H1 (cell line): Measurements from ENCODE around the gene SMYD3. TPM values are rescaled to one million over a fixed set of nuclear protein-coding genes. Genes with fewer than 3 reads are reported as not detected.

Experiments used
- CEBPB ChIP-seq: IDR thresholded peaks from 2 replicates; pipeline ENCODE4 v1.6.1; 2012; ENCODE audit warnings: low read depth, low read length
- CREB1 ChIP-seq: IDR thresholded peaks from 2 replicates; pipeline ENCODE4 v1.6.1; 2012; ENCODE audit warnings: inconsistent platforms
- JUN ChIP-seq: IDR thresholded peaks from 2 replicates; pipeline ENCODE4 v1.6.1; 2011; ENCODE audit warnings: low read depth, mild to moderate bottlenecking, improper control_type of control experiment, low read length
- RXRA ChIP-seq: IDR thresholded peaks from 2 replicates; pipeline ENCODE4 v1.6.1; 2011; ENCODE audit warnings: low read depth, mild to moderate bottlenecking, low read length, moderate library complexity; ENCODE audit not compliant: insufficient read depth
- SAP30 ChIP-seq: fragments of 300-600 bp; sonication (generic); IDR thresholded peaks from 2 replicates; pipeline ENCODE4 v1.7.1; 2012; ENCODE audit warnings: low read length, moderate library complexity, mild to moderate bottlenecking, inconsistent platforms; ENCODE audit not compliant: insufficient read depth, insufficient replicate concordance
- polyA plus RNA-seq, 7 experiments: library from polyadenylated mRNA; depleted of rRNA in 3 of 7; stranded (reverse) in 5 of 7; unstranded in 2 of 7; fragments of >200 nt in 5 of 7; fragments of 200-250 nt in 2 of 7; gene quantifications; 1 replicate in 5 of 7; 2 replicates in 1 of 7; 4 replicates in 1 of 7; pipeline versions ENCODE4 v1.2.1 to v1.2.3, GENCODE V29; 2011 to 2013; ENCODE audit warnings: missing spikeins in 2 of 7, mixed read lengths in 2 of 7
- total RNA-seq: library from RNA; stranded (reverse); fragmentation: NEBNext Ultra II Directional; extraction: Animal tissue kit (Norgen Biotek cat#: 25700); gene quantifications from 2 replicates; pipeline ENCODE4 v1.2.1, GENCODE V29; 2021

Gene SMYD3
- total and polyA plus RNA-seq, 2 of the 8 experiments (the other 6 are each of a cell fraction or from before 2014, with no cell fraction given) = 17.3 to 25.4 TPM

DNA sequence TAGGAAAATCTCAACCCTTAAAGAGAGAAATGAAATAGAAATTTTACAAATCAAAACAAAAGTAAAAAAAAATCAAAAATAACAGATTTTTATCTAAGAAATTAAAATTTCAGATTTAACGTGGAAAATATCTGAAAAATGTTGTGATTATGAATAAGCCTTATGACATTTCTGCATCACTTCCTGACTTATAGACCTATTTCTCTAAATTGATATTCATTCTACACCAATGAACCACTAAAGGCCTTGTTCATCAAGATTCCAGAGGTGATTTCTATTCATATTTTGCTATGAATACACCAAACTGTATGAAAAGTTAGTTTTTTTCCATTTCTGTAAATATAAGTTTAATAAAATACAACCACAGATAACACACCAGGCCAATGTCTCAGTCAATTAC is 261.5 kb downstream of the SMYD3 start (continued):
- TF ChIP-seq JUN (no peak), CREB1 (no peak), SAP30 (no peak), RXRA (no peak), CEBPB (no peak)
